Stimulated activated CD4-positive, alpha-beta T cell treated with anti-CD3 and anti-CD28 coated beads, Interleukin-2, amount 100 ng/mL, for 24 hours (primary cell): ENCODE data around the gene FAM20A.

Source experiments
- DNase-seq, 2 donors: peaks; one replicate each; pipeline ENCODE4 v3.0.0-alpha.2; 2020

The FAM20A gene

GRCh38 chr17:68608515-68609130 lies 7.5 kb upstream of the FAM20A start:
- DNase-seq, result no peak

- no peak for DNase-seq
Measured at GRCh38 chr17:68606451-68607307, 5.5 kb upstream of the FAM20A start.

DNA sequence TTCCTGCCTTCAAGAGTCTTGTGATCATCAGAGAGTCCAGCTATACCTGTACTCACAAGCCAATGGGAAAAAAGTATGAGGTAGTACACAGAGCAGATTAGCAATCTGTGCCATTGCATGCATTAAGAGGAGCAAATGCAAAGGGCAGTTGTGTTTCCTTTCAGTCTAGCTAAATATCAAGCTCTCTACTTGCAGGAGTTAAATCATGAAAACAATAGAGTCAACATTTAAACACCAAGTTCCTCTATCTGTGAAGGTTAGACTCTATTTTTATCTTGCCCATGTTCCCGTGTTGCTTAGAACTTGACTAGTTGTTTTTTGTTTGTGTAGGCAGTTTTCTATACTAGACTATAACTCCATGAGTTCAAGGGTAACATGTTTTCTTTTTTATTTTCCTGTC lies 4.7 kb upstream of the FAM20A start:
- DNase-seq, result no peak

- no peak for DNase-seq
Measured at GRCh38 chr17:68603656-68604055, 2.5 kb upstream of the FAM20A start.

DNA sequence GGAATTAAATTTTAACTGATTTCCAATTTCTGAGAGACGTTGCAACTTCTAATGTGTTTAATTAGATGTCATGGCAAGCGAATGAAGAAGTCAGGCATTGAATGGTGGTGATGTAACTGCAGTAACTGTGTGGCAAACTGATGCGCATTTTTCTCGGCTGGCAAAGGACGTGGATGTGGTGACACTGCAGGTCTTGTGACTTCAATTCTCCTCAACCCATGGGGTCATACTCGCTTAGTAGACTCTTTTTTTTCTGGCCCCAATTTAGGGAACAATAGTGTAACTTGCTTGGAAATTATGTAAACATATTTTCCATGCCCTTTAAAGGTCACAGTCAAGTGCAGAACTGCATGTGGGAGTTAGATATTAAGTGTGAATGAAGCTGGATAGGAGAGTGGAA lies 1.9 kb upstream of the FAM20A start:
- no peak for DNase-seq

GRCh38 chr17:68602289-68602688 lies 1.1 kb upstream of the FAM20A start:
- no peak for DNase-seq

DNA sequence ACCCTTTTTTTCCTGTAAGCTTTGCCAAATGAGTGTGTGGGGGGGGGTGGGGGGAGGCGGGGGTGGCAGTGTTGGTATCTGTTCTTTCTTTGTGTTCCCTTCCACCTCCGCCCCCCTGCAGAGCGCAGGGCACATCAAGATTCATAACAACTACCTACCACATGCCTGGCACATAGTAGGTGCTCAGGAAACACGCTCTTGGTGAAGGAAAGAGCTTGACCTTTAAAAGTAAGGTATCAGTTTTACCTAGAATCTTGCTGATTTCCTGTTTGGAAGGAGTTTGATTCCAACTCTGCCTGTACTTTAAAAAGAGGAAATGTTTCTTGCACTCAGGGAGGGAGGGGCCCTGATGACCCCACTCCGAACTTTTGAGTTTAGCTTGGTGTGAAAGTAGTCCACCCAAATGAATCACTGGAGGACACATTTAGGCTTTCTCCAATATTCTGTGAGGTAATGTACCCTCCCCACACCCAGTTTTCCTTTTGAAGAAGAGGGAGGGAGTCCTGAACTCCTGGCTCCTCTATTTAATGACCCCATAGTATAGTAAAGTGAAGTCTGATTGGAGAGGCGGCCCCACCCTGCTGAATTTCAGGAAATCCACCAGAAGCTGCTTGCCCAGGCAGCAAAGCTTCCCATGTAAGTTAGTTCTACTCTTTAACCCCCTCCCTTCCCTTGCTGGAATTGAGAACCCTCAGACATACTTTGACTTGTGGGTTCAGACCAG lies 560 bp upstream of the FAM20A start:
- no peak for DNase-seq

- peak in 1 of 2 donors; percentile 24 for DNase-seq
Measured at GRCh38 chr17:68600067-68600930, 868 bp downstream of the FAM20A start.

- DNase-seq, result no peak
Measured at GRCh38 chr17:68599552-68600066, 1.6 kb downstream of the FAM20A start.

- no peak for DNase-seq
Measured at GRCh38 chr17:68599091-68599490, 2.1 kb downstream of the FAM20A start.

- no peak for DNase-seq
Measured at GRCh38 chr17:68598545-68598961, 2.6 kb downstream of the FAM20A start.

GRCh38 chr17:68598074-68598473 lies 3.1 kb downstream of the FAM20A start:
- DNase-seq, result no peak

- no peak for DNase-seq
Measured at GRCh38 chr17:68596411-68596945, 4.7 kb downstream of the FAM20A start.

- DNase-seq, result no peak
Measured at GRCh38 chr17:68595986-68596385, 5.2 kb downstream of the FAM20A start.

- DNase-seq, result no peak
Measured at GRCh38 chr17:68595496-68595895, 5.7 kb downstream of the FAM20A start.

- DNase-seq, result no peak
Measured at GRCh38 chr17:68594552-68594951, 6.6 kb downstream of the FAM20A start.

- DNase-seq, result no peak
Measured at GRCh38 chr17:68592682-68593641, 8.2 kb downstream of the FAM20A start.

- DNase-seq, result no peak
Measured at GRCh38 chr17:68592009-68592408, 9.2 kb downstream of the FAM20A start.

- peak in 1 of 2 donors; percentile 9 for DNase-seq
Measured at GRCh38 chr17:68591583-68591982, 9.6 kb downstream of the FAM20A start.

DNA sequence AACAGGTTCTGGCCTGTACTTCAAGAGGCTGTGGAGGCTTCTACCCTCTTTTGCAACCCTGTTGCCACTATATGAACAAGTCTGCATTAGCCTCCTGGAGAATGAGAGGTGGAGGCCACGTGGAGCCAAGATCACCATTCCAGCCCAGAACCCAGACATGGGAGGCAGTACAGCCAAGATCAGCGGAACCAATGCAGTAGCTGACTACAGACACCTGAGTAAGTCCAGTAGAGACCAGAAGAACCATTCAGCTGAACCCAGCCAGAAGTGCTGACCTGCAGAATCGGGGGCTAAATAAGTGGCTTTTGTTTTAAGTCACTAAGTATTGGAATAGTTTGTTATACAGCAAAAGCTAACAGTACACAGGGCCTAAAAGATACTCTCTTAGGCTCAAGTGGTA lies 12.1 kb downstream of the FAM20A start:
- DNase-seq, result no peak

DNA sequence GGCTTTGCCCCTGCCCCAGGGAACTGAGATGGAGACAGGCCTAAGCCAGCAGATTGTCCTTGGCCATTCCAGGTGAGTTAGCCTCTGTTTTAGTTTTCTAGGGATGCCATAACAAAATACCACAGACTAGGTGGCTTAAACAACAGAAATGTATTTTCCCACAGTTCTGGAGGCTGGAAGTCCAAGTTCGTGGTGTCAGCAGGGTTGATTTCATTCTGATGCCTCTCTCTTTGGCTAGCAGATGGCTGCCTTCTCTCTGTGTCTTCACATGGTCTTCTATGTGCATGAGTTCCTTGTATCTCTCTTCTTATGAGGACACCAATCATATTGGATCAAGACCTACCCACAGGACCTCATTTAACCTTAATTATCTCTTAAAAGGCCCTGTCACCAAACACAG lies 12.8 kb downstream of the FAM20A start:
- DNase-seq, result no peak
